OCI-LY7 (cell line): ENCODE data around the gene PRLR.

Experiments used
- EZH2phosphoT487 ChIP-seq: fragments of 200-600 bp; sonication (generic); IDR thresholded peaks from 2 replicates; pipeline ENCODE4 v1.6.1; 2018; ENCODE audit warnings: low read depth, borderline replicate concordance, mild to moderate bottlenecking, mixed run types, antibody characterized with exemption, low read length, moderate library complexity, mixed read lengths
- TF ChIP-seq, protein P1 (sequence below): fragments of 200-600 bp; sonication (generic); conservative IDR thresholded peaks from 2 replicates; pipeline ENCODE4 v1.5.1; 2014; ENCODE audit warnings: mild to moderate bottlenecking, antibody characterized with exemption, low read length, moderate library complexity, mixed read lengths

- TF ChIP-seq, protein P1, sequence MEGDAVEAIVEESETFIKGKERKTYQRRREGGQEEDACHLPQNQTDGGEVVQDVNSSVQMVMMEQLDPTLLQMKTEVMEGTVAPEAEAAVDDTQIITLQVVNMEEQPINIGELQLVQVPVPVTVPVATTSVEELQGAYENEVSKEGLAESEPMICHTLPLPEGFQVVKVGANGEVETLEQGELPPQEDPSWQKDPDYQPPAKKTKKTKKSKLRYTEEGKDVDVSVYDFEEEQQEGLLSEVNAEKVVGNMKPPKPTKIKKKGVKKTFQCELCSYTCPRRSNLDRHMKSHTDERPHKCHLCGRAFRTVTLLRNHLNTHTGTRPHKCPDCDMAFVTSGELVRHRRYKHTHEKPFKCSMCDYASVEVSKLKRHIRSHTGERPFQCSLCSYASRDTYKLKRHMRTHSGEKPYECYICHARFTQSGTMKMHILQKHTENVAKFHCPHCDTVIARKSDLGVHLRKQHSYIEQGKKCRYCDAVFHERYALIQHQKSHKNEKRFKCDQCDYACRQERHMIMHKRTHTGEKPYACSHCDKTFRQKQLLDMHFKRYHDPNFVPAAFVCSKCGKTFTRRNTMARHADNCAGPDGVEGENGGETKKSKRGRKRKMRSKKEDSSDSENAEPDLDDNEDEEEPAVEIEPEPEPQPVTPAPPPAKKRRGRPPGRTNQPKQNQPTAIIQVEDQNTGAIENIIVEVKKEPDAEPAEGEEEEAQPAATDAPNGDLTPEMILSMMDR = no peak
- no peak for TF ChIP-seq EZH2phosphoT487
These were observed 7.5 kb upstream of the PRLR start for GRCh38 chr5:35237580-35238376.
